GM23248 (cell line): ENCODE data around the gene NBEAL2.

Experiments used
- EZH2 ChIP-seq: fragments of 200-600 bp; sonication (generic); IDR thresholded peaks from 2 replicates; pipeline ENCODE4 v1.6.1; 2018; ENCODE audit warnings: antibody characterized with exemption, mild to moderate bottlenecking; ENCODE audit not compliant: insufficient read depth, poor library complexity, severe bottlenecking
- EZH2phosphoT487 ChIP-seq: fragments of 200-600 bp; sonication (generic); IDR thresholded peaks from 2 replicates; pipeline ENCODE4 v1.6.1; 2018; ENCODE audit warnings: antibody characterized with exemption, moderate library complexity, mild to moderate bottlenecking, low read depth; ENCODE audit not compliant: insufficient read depth

DNA sequence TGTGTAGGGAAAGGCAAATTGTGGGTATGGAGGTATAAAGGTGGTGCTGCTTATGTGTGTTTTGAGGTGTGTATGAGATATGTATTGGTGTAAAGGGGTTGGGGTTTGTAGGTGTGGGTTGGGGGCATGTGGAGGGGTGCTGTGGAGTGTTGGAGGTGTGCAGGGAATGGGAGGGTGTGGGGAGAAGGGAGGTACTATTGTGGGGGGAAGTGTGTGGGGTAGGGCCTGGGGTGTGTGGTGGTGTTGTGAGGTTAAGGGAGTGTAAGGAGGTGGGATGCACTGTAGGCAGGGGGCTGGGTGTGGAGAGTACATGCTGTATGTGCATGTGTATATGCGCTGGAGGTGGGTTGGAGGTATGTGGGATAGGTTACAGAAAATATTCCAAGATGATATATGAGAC lies 18.6 kb upstream of the NBEAL2 start:
- TF ChIP-seq EZH2phosphoT487 (no peak), EZH2 (no peak)
